A673 (cell line): ENCODE measurements around the gene PRKCQ. TPM values are rescaled to one million over a fixed set of nuclear protein-coding genes. Genes with fewer than 3 reads are reported as not detected.
A peak's percentile ranks its signal among the peaks of the same experiment; 100 is the strongest.

Experiments used
- BruUV-seq: library from RNA; stranded (reverse); fragments of 400-500 nt; replicated peaks from 2 replicates; lab custom pipeline; 2021; lab: Mats Ljungman, UMichigan
- CTCF ChIA-PET: fragments of 300-600 bp; sonication (Branson Sonifier 250); formaldehyde crosslinking; loops from one replicate; lab custom pipeline; 2022; ENCODE audit warnings: antibody characterized with exemption; lab: Charles Lee
- POLR2A ChIA-PET: fragments of 300-600 bp; sonication (Branson Sonifier 250); formaldehyde crosslinking; loops from one replicate; lab custom pipeline; 2022; ENCODE audit warnings: antibody characterized with exemption; ENCODE audit not compliant: low non-redundant PET; lab: Charles Lee
- DNase-seq: peaks from one replicate; pipeline ENCODE4 v3.0.0-alpha.2; 2015; ENCODE audit warnings: low spot score
- H3K27ac ChIP-seq: fragments of 200-600 bp; sonication (generic); 2 replicates; pipeline ENCODE4 v1.5.1; 2016; ENCODE audit warnings: mixed run types, low read depth, mild to moderate bottlenecking, mixed read lengths, antibody characterized with exemption, low read length; ENCODE audit not compliant: poor library complexity, severe bottlenecking
- H3K27me3 ChIP-seq: fragments of 200-600 bp; sonication (generic); replicated peaks from 2 replicates; pipeline ENCODE4 v1.6.1; 2017; ENCODE audit warnings: mixed run types, low read depth, mild to moderate bottlenecking, mixed read lengths, antibody characterized with exemption, low read length; ENCODE audit not compliant: insufficient read depth, poor library complexity
- H3K36me3 ChIP-seq: fragments of 200-600 bp; sonication (generic); 2 replicates; pipeline ENCODE4 v1.6.1; 2016; ENCODE audit warnings: mixed run types, mild to moderate bottlenecking, mixed read lengths, antibody characterized with exemption, low read length; ENCODE audit not compliant: insufficient read depth, poor library complexity, severe bottlenecking
- H3K4me1 ChIP-seq: fragments of 200-600 bp; sonication (generic); 2 replicates; pipeline ENCODE4 v1.6.1; 2017; ENCODE audit warnings: mixed run types, mild to moderate bottlenecking, mixed read lengths, antibody characterized with exemption, low read length; ENCODE audit not compliant: insufficient read depth, poor library complexity, severe bottlenecking
- H3K4me3 ChIP-seq: fragments of 200-600 bp; sonication (generic); 2 replicates; pipeline ENCODE4 v1.5.1; 2016; ENCODE audit warnings: low read depth, mixed run types, mild to moderate bottlenecking, mixed read lengths, low read length; ENCODE audit not compliant: poor library complexity, severe bottlenecking
- H3K9me3 ChIP-seq: fragments of 200-600 bp; sonication (generic); 2 replicates; pipeline ENCODE4 v1.6.1; 2016; ENCODE audit warnings: mixed run types, low read depth, mild to moderate bottlenecking, mixed read lengths, antibody characterized with exemption, low read length; ENCODE audit not compliant: poor library complexity, severe bottlenecking
- CTCF ChIP-seq: fragments of 300-800, 200-600 bp; sonication (generic); conservative IDR thresholded peaks from 2 replicates; pipeline ENCODE4 v1.5.1; 2017; ENCODE audit warnings: low read depth, mild to moderate bottlenecking, antibody characterized with exemption, low read length, moderate library complexity, mixed read lengths
- EZH2 ChIP-seq: fragments of 200-600 bp; sonication (generic); IDR thresholded peaks from 2 replicates; pipeline ENCODE4 v1.6.1; 2017; ENCODE audit warnings: borderline replicate concordance, low read depth, mild to moderate bottlenecking, mixed read lengths, antibody characterized with exemption, low read length; ENCODE audit not compliant: poor library complexity, severe bottlenecking
- intact Hi-C: fragments of 100-400 bp; cut with micrococcal nuclease; formaldehyde crosslinking; loops from one replicate; pipeline ENCODE4 v1.10.0; 2022; ENCODE audit not compliant: unreplicated experiment
- total RNA-seq: library from RNA; stranded (reverse); gene quantifications from 2 replicates; pipeline ENCODE4 v1.2.3, GENCODE V29; 2021

The PRKCQ gene
- total RNA-seq, 1 experiment from 2014 or later: not detected

DNA sequence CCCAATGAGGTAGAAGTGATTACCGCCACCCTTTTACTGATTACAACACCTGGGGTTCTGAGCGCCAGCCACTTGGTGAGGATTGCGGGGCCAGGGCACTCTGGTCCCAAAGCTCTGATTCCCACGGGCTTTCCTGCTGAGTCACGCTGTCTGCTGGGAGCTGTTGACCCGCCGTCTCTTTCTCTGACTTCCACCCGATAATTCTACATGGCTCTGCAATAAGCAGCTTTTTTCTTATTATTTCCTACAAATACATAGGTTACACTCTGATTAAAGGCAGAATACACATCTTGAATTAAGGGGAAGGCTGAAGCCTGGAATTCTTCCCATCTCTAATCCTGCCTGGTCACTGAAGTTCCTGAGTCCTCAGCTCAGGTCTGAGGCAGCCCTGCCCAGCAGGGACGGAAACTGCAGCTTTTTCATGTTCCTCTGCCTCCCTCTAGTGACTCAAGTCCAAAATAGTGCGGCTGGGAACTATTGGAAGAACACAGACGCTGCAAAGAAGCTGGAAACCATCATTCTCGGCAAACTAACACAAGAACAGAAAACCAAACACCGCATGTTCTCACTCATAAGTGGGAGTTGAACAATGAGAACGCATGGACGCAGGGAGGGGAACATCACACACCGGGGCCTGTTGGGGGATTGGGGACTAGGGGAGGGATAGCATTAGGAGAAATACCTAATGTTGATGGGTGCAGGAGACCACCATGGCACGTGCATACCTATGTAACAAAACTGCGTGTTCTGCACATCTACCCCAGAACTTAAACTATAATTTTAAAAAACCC lies 178.3 kb downstream of the PRKCQ start:
- ChIA-PET CTCF (interaction anchor here (0.6 to 2.9 kb wide), 21 partner anchors 9 to 1587 kb away, joined by 3 to 74 read pairs (median 4); partner anchors contain the start of gene PFKFB3), POLR2A (no interaction called here)
- Histone ChIP-seq H3K27me3 (peaks cover 20% of the 10 kb centered on the region), H3K4me3 (peak overlapping the region; percentile 35), H3K9me3 (no peaks in the 10 kb centered on the region), H3K36me3 (no peaks in the 10 kb centered on the region), H3K4me1 (peaks cover 5% of the 10 kb centered on the region), H3K27ac (no peak overlapping the region)
- no TSS peak for BruUV-seq
- TF ChIP-seq CTCF (peak; percentile 80), EZH2 (no peak)
- intact Hi-C loops: loop anchor here (1.0 to 10.0 kb wide), 5 partner anchors 199 to 957 kb away; partner anchors contain the start of gene PFKFB3
- DNase-seq: peak; percentile 92

DNA sequence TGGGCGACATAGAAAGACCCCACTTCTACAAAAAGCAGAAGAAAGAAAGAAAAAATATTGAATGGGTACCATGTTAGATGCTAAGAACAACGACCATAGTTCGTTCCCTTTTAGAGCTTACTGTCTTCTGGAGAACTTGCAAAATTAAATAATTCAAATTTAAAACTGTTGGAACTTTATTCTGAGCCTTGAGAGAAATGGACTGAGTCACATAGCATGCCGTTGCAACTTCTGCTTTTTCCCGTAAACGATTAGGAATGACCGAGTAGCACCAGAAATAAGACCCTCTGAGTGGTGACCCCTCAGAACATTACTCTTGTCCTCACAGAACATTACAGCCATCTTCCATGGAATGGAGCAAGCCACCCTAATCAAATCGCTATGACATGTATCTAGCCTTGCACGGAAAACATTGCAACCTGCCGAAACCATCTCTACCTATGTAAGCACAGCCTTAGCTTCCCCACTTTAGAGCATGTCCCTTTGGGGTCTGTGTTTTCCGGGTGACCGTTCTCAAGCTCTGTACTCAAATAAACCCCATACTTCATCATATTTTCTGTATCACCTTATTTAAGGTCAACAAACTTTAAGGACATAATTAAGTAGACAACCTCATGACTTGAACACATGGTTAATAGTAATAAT lies 179.1 kb downstream of the PRKCQ start:
- Histone ChIP-seq H3K27ac (no peak overlapping the region), H3K9me3 (no peaks in the 10 kb centered on the region), H3K36me3 (no peaks in the 10 kb centered on the region), H3K4me1 (peaks cover 5% of the 10 kb centered on the region), H3K4me3 (no peak overlapping the region), H3K27me3 (peaks cover 19% of the 10 kb centered on the region)
- no TSS peak for BruUV-seq
- DNase-seq: no peak
- intact Hi-C loops: loop anchor here (1.0 to 10.0 kb wide), 3 partner anchors 199 to 956 kb away; partner anchors contain the start of gene PFKFB3
- ChIA-PET POLR2A (no interaction called here), CTCF (interaction anchor here (0.6 to 2.9 kb wide), 10 partner anchors 90 to 1586 kb away, joined by 3 to 74 read pairs (median 5); partner anchors contain the start of gene PFKFB3)
- no peak for TF ChIP-seq EZH2
- TF ChIP-seq CTCF: no peak

GRCh38 chr10:6400331-6400730 lies 179.7 kb downstream of the PRKCQ start:
- TF ChIP-seq CTCF (no peak), EZH2 (no peak)
- ChIA-PET CTCF (interaction anchor here (0.6 to 2.9 kb wide), 2 partner anchors 89 to 198 kb away, joined by 3 to 74 read pairs; partner anchors contain the start of gene PFKFB3), POLR2A (no interaction called here)
- H3K27ac ChIP-seq: no peak overlapping the region
- H3K4me1 ChIP-seq: peaks cover 5% of the 10 kb centered on the region
- no peaks in the 10 kb centered on the region for H3K36me3 ChIP-seq
- DNase-seq: no peak
- no peaks in the 10 kb centered on the region for H3K9me3 ChIP-seq
- H3K27me3 ChIP-seq: peaks cover 13% of the 10 kb centered on the region
- intact Hi-C loops: loop anchor here (10.0 kb wide), 1 partner anchor 956 kb away; no protein-coding TSS in a partner anchor
- BruUV-seq: no TSS peak
- H3K4me3 ChIP-seq: no peak overlapping the region
